Nasal cavity respiratory epithelium epithelial cell of viscerocranial mucosa (primary cell): Measurements from ENCODE around the gene USP17L12. TPM values are rescaled to one million over a fixed set of nuclear protein-coding genes. Genes with fewer than 3 reads are reported as not detected.

Experiments used
- total RNA-seq: library from RNA; depleted of rRNA; stranded (reverse); fragments of >200 nt; gene quantifications from 2 replicates; pipeline ENCODE4 v1.2.3, GENCODE V29; 2014

Gene USP17L12
- not detected in 2 replicates for total RNA-seq

GRCh38 chr4:9219852-9220251 is at the start of gene USP17L12:
TSS of gene USP17L12 (plus strand) at chr4:9220152. CDS start at chr4:9220152, 0 bp downstream.

GRCh38 chr4:9210357-9210756 is 9.6 kb upstream of the USP17L12 start, which contains the start of gene USP17L10:
TSS of gene USP17L10 (plus strand) at chr4:9210657. CDS start at chr4:9210657, 0 bp downstream.

GRCh38 chr4:9215105-9215504 is 4.8 kb upstream of the USP17L12 start, which contains the start of gene USP17L11:
TSS of gene USP17L11 (plus strand) at chr4:9215405. CDS start at chr4:9215405, 0 bp downstream.

GRCh38 chr4:9224596-9224995 is 4.6 kb downstream of the USP17L12 start, which contains the start of gene USP17L13:
TSS of gene USP17L13 (plus strand) at chr4:9224896. CDS start at chr4:9224896, 0 bp downstream.

GRCh38 chr4:9234085-9234484 is 14.1 kb downstream of the USP17L12 start, which contains the start of gene USP17L15:
TSS of gene USP17L15 (plus strand) at chr4:9234385. CDS start at chr4:9234385, 0 bp downstream.

GRCh38 chr4:9243579-9243978 is 23.6 kb downstream of the USP17L12 start, which contains the start of gene USP17L17:
TSS of gene USP17L17 (plus strand) at chr4:9243879. CDS start at chr4:9243879, 0 bp downstream.

GRCh38 chr4:9247953-9248680 is 28.2 kb downstream of the USP17L12 start, which contains the start of gene USP17L18:
TSS of gene USP17L18 (plus strand) at chr4:9248630. CDS start at chr4:9248630, 0 bp downstream.

GRCh38 chr4:9253078-9253477 is 33.1 kb downstream of the USP17L12 start, which contains the start of gene USP17L19:
TSS of gene USP17L19 (plus strand) at chr4:9253378. CDS start at chr4:9253378, 0 bp downstream.

GRCh38 chr4:9257824-9258223 is 37.9 kb downstream of the USP17L12 start, which contains the start of gene USP17L20:
TSS of gene USP17L20 (plus strand) at chr4:9258124. CDS start at chr4:9258124, 0 bp downstream.

GRCh38 chr4:9262572-9262971 is 42.6 kb downstream of the USP17L12 start, which contains the start of gene USP17L21:
TSS of gene USP17L21 (plus strand) at chr4:9262872. CDS start at chr4:9262872, 0 bp downstream.

GRCh38 chr4:9267319-9267718 is 47.4 kb downstream of the USP17L12 start, which contains the start of gene USP17L22:
TSS of gene USP17L22 (plus strand) at chr4:9267619. CDS start at chr4:9267619, 0 bp downstream.

Other genes starting within 250 kb of the USP17L12 start
- gene FAM90A26, start 49.7 kb upstream of the USP17L12 start, total RNA-seq, result not detected in 2 replicates
- not detected in 2 replicates for gene USP17L10, start 9.5 kb upstream of the USP17L12 start, total RNA-seq
- gene USP17L11, start 4.7 kb upstream of the USP17L12 start, total RNA-seq, result not detected in 2 replicates
- gene USP17L13, start 4.7 kb downstream of the USP17L12 start, total RNA-seq, result not detected in 2 replicates
- not detected in 2 replicates for gene USP17L15, start 14.2 kb downstream of the USP17L12 start, total RNA-seq
- not detected in 2 replicates for gene USP17L17, start 23.7 kb downstream of the USP17L12 start, total RNA-seq
- gene USP17L18, start 28.5 kb downstream of the USP17L12 start, total RNA-seq, result not detected in 2 replicates
- not detected in 2 replicates for gene USP17L19, start 33.2 kb downstream of the USP17L12 start, total RNA-seq
- gene USP17L20, start 38.0 kb downstream of the USP17L12 start, total RNA-seq, result not detected in 2 replicates
- gene USP17L21, start 42.7 kb downstream of the USP17L12 start, total RNA-seq, result not detected in 2 replicates
- not detected in 2 replicates for gene USP17L22, start 47.5 kb downstream of the USP17L12 start, total RNA-seq
- not detected in 2 replicates for gene USP17L24, start 105.0 kb downstream of the USP17L12 start, total RNA-seq
- not detected in 2 replicates for gene USP17L25, start 109.8 kb downstream of the USP17L12 start, total RNA-seq
- gene USP17L26, start 114.5 kb downstream of the USP17L12 start, total RNA-seq, result not detected in 2 replicates
- gene USP17L5, start 119.3 kb downstream of the USP17L12 start, total RNA-seq, result not detected in 2 replicates
- gene USP17L27, start 124.0 kb downstream of the USP17L12 start, total RNA-seq, result not detected in 2 replicates
- not detected in 2 replicates for gene USP17L28, start 128.7 kb downstream of the USP17L12 start, total RNA-seq
- gene USP17L29, start 133.5 kb downstream of the USP17L12 start, total RNA-seq, result not detected in 2 replicates
- gene USP17L30, start 143.0 kb downstream of the USP17L12 start, total RNA-seq, result not detected in 2 replicates
- not detected in 2 replicates for gene DEFB131A, start 224.3 kb downstream of the USP17L12 start, total RNA-seq